Activated CD8-positive, alpha-beta memory T cell treated with anti-CD3 and anti-CD28 coated beads, Interleukin-2, amount 50 U/mL, for 24 hours (primary cell): ENCODE results near the gene NKAIN2.
"Not testable (repeated sequence)": the region's sequence is repeated elsewhere in the genome, so short reads cannot be mapped to it uniquely, and the experiment has no call there.

Source experiments
- DNase-seq: peaks from one replicate; pipeline ENCODE4 v3.0.0-alpha.2; 2020; ENCODE audit errors: extremely low read depth

NKAIN2 gene

GRCh38 chr6:124494956-124495664 is 691.4 kb downstream of the NKAIN2 start:
- DNase-seq: no peak

- DNase-seq: no peak
These were observed 692.1 kb downstream of the NKAIN2 start for GRCh38 chr6:124495665-124496190.

GRCh38 chr6:124496334-124496733 is 692.7 kb downstream of the NKAIN2 start:
- no peak for DNase-seq

GRCh38 chr6:124512431-124512830 is 708.8 kb downstream of the NKAIN2 start:
- DNase-seq: no peak

- no peak for DNase-seq
These were observed 713.7 kb downstream of the NKAIN2 start for GRCh38 chr6:124517339-124517738.

GRCh38 chr6:124520514-124520913 is 716.8 kb downstream of the NKAIN2 start:
- DNase-seq: no peak

GRCh38 chr6:124522335-124522734 is 718.7 kb downstream of the NKAIN2 start:
- no peak for DNase-seq

GRCh38 chr6:124524491-124525200 is 721.0 kb downstream of the NKAIN2 start:
- DNase-seq: no peak

- DNase-seq: no peak
These were observed 727.3 kb downstream of the NKAIN2 start for GRCh38 chr6:124530926-124531325.

- no peak for DNase-seq
These were observed 731.6 kb downstream of the NKAIN2 start for GRCh38 chr6:124535299-124535698.

- DNase-seq: no peak
These were observed 732.1 kb downstream of the NKAIN2 start for GRCh38 chr6:124535746-124536145.

GRCh38 chr6:124536157-124536841 is 732.6 kb downstream of the NKAIN2 start:
- DNase-seq: no peak

GRCh38 chr6:124536842-124537191 is 733.2 kb downstream of the NKAIN2 start:
- DNase-seq: no peak

- DNase-seq: no peak
These were observed 735.4 kb downstream of the NKAIN2 start for GRCh38 chr6:124539096-124539495.

- no peak for DNase-seq
These were observed 737.9 kb downstream of the NKAIN2 start for GRCh38 chr6:124541573-124541972.

GRCh38 chr6:124546601-124547000 is 742.9 kb downstream of the NKAIN2 start:
- no peak for DNase-seq

- DNase-seq: no peak
These were observed 748.1 kb downstream of the NKAIN2 start for GRCh38 chr6:124551711-124552233.

GRCh38 chr6:124557873-124558272 is 754.2 kb downstream of the NKAIN2 start:
- no peak for DNase-seq

GRCh38 chr6:124560078-124560477 is 756.4 kb downstream of the NKAIN2 start:
- not testable (repeated sequence) for DNase-seq

GRCh38 chr6:124560873-124561567 is 757.4 kb downstream of the NKAIN2 start:
- no peak for DNase-seq

GRCh38 chr6:124561635-124562130 is 758.0 kb downstream of the NKAIN2 start:
- DNase-seq: no peak

GRCh38 chr6:124564125-124564524 is 760.5 kb downstream of the NKAIN2 start:
- DNase-seq: not testable (repeated sequence)
